ENCODE measurements around the gene SLC25A43.

The SLC25A43 gene

GRCh38 chrX:119495734-119496726, 96.9 kb downstream of the SLC25A43 start:
- in situ Hi-C loops (cut with HindIII; ENCODE audit: low sequenced_read_pairs) = no loop called here

GRCh38 chrX:119497185-119497584, 98.0 kb downstream of the SLC25A43 start:
- in situ Hi-C loops (cut with HindIII; ENCODE audit: low sequenced_read_pairs) = no loop called here

GRCh38 chrX:119500061-119500800, 101.1 kb downstream of the SLC25A43 start:
- in situ Hi-C loops (cut with HindIII; ENCODE audit: low sequenced_read_pairs) = no loop called here

GRCh38 chrX:119501511-119502148, 102.5 kb downstream of the SLC25A43 start:
- in situ Hi-C loops (cut with HindIII; ENCODE audit: low sequenced_read_pairs) = no loop called here

- in situ Hi-C loops (cut with HindIII; ENCODE audit: low sequenced_read_pairs) = no loop called here
These were observed 103.8 kb downstream of the SLC25A43 start for GRCh38 chrX:119502727-119503483.

- in situ Hi-C loops (cut with HindIII; ENCODE audit: low sequenced_read_pairs) = no loop called here
These were observed 104.3 kb downstream of the SLC25A43 start for GRCh38 chrX:119503484-119503861.

All from endothelial cell of hepatic sinusoid (primary cell).